Measurements from ENCODE around the gene ATAD3C.

GRCh38 chr1:1429671-1430073, 19.8 kb upstream of the ATAD3C start:
- TF ChIP-seq, protein P1, sequence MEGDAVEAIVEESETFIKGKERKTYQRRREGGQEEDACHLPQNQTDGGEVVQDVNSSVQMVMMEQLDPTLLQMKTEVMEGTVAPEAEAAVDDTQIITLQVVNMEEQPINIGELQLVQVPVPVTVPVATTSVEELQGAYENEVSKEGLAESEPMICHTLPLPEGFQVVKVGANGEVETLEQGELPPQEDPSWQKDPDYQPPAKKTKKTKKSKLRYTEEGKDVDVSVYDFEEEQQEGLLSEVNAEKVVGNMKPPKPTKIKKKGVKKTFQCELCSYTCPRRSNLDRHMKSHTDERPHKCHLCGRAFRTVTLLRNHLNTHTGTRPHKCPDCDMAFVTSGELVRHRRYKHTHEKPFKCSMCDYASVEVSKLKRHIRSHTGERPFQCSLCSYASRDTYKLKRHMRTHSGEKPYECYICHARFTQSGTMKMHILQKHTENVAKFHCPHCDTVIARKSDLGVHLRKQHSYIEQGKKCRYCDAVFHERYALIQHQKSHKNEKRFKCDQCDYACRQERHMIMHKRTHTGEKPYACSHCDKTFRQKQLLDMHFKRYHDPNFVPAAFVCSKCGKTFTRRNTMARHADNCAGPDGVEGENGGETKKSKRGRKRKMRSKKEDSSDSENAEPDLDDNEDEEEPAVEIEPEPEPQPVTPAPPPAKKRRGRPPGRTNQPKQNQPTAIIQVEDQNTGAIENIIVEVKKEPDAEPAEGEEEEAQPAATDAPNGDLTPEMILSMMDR (optimal IDR thresholded peaks at IDR 0.05 in 1 of 3, IDR thresholded peaks at IDR 0.05 in 1 of 3, conservative IDR thresholded peaks at IDR 0.05 in 1 of 3; ENCODE audit: extremely low read depth in 1 of 3, insufficient read depth in 2 of 3, low read length in 3 of 3), result no peak
- no peak for TF ChIP-seq EZH2 (IDR thresholded peaks at IDR 0.05; ENCODE audit: low read length)
